IPS-15b (cell line): ENCODE data around the gene RMRP.
"Not testable (repeated sequence)": the region's sequence is repeated elsewhere in the genome, so short reads cannot be mapped to it uniquely, and the experiment has no call there.

ENCODE experiments used
- H3K27me3 ChIP-seq: one replicate; pipeline ENCODE4 v1.6.1; 2013; ENCODE audit warnings: low read length; ENCODE audit not compliant: control insufficient read depth, insufficient read depth
- H3K36me3 ChIP-seq: one replicate; pipeline ENCODE4 v1.6.1; 2013; ENCODE audit warnings: low read length; ENCODE audit not compliant: control insufficient read depth, insufficient read depth
- H3K4me1 ChIP-seq: one replicate; pipeline ENCODE4 v1.6.1; 2013; ENCODE audit warnings: mild to moderate bottlenecking, low read length; ENCODE audit not compliant: control insufficient read depth, insufficient read depth
- H3K4me3 ChIP-seq: one replicate; pipeline ENCODE4 v1.5.1; 2013; ENCODE audit warnings: low read depth, low read length
- H3K9ac ChIP-seq: one replicate; pipeline ENCODE4 v1.6.1; 2013; ENCODE audit warnings: low read depth, mild to moderate bottlenecking, low read length
- H3K9me3 ChIP-seq: one replicate; pipeline ENCODE4 v1.6.1; 2013; ENCODE audit warnings: mild to moderate bottlenecking, low read length; ENCODE audit not compliant: control insufficient read depth, insufficient read depth

Gene RMRP

GRCh38 chr9:35646533-35647265 is 11.1 kb downstream of the RMRP start:
- Histone ChIP-seq H3K9me3 (no peaks in the 10 kb centered on the region), H3K27me3 (peaks cover 2% of the 10 kb centered on the region), H3K9ac (no peak overlapping the region), H3K4me1 (peaks cover 16% of the 10 kb centered on the region), H3K36me3 (no peaks in the 10 kb centered on the region), H3K4me3 (peak overlapping the region; percentile 80)

GRCh38 chr9:35646153-35646532 is 11.7 kb downstream of the RMRP start:
- H3K9ac ChIP-seq: no peak overlapping the region
- H3K4me1 ChIP-seq: peaks cover 13% of the 10 kb centered on the region
- peak overlapping the region; percentile 80 for H3K4me3 ChIP-seq

GRCh38 chr9:35645736-35646135 is 12.1 kb downstream of the RMRP start:
- not testable (repeated sequence) for H3K36me3 ChIP-seq, H3K9ac ChIP-seq, H3K9me3 ChIP-seq, H3K27me3 ChIP-seq
- H3K4me1 ChIP-seq: peaks cover 11% of the 10 kb centered on the region
- peak overlapping the region; percentile 80 for H3K4me3 ChIP-seq

More at GRCh38 chr9:35646153-35646532, 11.7 kb downstream of the RMRP start:
- H3K9me3 ChIP-seq: no peaks in the 10 kb centered on the region
- no peaks in the 10 kb centered on the region for H3K36me3 ChIP-seq
- peaks cover 2% of the 10 kb centered on the region for H3K27me3 ChIP-seq

DNA sequence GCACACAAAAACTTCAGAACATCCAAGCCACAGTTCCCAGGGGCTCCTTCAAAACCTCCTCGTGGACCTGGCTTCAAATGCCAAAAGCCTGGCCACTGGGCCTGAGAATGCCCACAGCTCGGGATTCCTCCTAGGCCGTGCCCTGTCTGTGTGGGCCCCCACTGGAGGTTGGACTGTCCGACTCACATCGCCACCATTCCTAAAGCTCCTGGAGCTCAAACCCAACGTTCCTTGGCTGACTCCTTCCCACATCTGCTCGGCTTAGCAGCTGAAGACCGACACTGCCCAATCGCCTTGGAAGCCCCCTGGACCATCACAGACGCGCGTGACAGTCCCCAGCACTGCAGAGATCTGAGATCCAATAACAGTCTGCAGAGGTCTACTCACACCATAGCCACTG is 14.8 kb downstream of the RMRP start:
- Histone ChIP-seq H3K36me3 (no peaks in the 10 kb centered on the region), H3K4me1 (peaks cover 4% of the 10 kb centered on the region)

DNA sequence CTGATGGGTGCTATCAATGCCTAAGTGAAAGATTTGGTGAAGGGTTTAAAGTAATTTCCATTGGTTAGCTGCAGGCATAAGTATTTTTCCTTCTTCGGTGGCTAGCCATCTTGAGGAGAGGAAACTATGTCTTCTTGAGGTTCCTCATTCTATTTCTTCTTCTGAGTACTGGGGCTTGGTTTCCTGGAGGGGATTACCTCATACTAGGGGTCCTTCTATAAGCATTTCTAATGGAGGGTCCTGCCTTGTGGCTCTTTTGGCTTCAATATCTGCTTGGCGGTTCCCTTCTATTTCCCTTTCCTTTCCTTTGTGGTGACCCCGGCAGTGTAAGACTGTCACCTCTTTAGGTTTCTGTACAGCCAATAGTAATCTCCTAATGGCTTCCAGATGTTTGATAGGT is 16.3 kb downstream of the RMRP start:
- H3K27me3 ChIP-seq, H3K9ac ChIP-seq, H3K4me3 ChIP-seq, H3K4me1 ChIP-seq, H3K9me3 ChIP-seq, H3K36me3 ChIP-seq: not testable (repeated sequence)

More for the DNA sequence above, 14.8 kb downstream of the RMRP start:
- Histone ChIP-seq H3K9ac (no peak overlapping the region), H3K4me3 (no peak overlapping the region), H3K9me3 (no peaks in the 10 kb centered on the region), H3K27me3 (peaks cover 2% of the 10 kb centered on the region)

DNA sequence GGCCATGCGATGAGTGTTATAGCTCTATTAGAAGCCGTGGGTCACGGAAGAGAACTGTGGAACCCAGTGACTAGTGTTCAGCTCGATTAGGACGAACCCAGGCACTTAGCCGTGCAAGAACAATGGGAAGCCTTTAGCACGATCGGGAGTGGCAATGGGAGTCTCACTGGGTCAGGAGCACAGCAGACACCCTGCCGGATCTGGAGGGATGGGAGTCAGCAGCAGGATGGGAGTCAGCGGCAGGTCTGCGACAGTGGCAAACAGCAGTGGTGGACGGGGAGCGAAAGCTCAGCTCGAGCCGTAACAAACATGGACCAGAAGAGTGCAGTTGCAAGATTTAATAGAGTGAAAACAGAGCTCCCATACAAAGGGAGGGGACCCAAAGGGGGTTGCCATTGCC is 17.4 kb downstream of the RMRP start:
- not testable (repeated sequence) for H3K9ac ChIP-seq, H3K9me3 ChIP-seq, H3K4me1 ChIP-seq, H3K36me3 ChIP-seq, H3K27me3 ChIP-seq, H3K4me3 ChIP-seq

DNA sequence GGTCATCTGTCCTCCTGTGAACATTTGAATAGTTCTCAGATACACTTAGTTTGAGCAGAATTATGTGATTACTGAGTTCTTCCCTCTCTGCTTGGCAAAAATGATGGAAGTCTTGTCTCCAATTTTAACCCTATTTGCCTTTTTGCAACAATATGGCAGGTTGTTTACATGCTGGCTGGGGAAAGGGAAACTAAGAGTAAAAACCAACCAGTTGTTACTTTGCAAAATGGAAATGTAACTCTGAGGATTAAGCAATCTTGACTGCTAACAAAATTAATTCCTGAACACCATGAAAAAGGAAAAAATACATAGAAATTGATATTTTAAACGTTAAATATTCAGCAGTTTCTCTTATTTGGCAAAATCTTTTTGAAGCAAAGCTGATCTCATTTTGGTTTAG is 18.2 kb downstream of the RMRP start:
- Histone ChIP-seq H3K4me1 (no peaks in the 10 kb centered on the region), H3K9me3 (no peaks in the 10 kb centered on the region), H3K9ac (no peak overlapping the region), H3K36me3 (no peaks in the 10 kb centered on the region), H3K27me3 (no peaks in the 10 kb centered on the region), H3K4me3 (no peak overlapping the region)

GRCh38 chr9:35639225-35639624 is 18.6 kb downstream of the RMRP start:
- not testable (repeated sequence) for H3K4me1 ChIP-seq

GRCh38 chr9:35638751-35639150 is 19.1 kb downstream of the RMRP start:
- not testable (repeated sequence) for H3K36me3 ChIP-seq, H3K4me3 ChIP-seq, H3K27me3 ChIP-seq, H3K9me3 ChIP-seq, H3K9ac ChIP-seq, H3K4me1 ChIP-seq

More at GRCh38 chr9:35639225-35639624, 18.6 kb downstream of the RMRP start:
- not testable (repeated sequence) for H3K4me3 ChIP-seq, H3K36me3 ChIP-seq, H3K9me3 ChIP-seq, H3K27me3 ChIP-seq, H3K9ac ChIP-seq

- H3K9me3 ChIP-seq, H3K27me3 ChIP-seq, H3K36me3 ChIP-seq, H3K4me3 ChIP-seq, H3K4me1 ChIP-seq, H3K9ac ChIP-seq: not testable (repeated sequence)
Observed at GRCh38 chr9:35637427-35637955, 20.3 kb downstream of the RMRP start.

DNA sequence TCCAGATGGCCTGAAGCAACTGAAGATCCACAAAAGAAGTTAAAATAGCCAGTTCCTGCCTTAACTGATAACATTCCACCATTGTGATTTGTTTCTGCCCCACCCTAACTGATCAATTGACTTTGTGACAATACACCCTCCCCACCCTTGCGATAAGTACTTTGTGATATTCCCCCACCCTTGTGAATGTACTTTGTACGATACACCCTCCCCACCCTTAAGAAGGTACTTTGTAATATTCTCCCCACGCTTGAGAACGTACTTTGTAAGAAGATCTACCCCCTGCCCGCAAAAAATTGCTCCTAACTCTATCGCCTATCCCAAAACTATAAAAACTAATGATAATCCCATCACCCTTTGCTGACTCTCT is 21.0 kb downstream of the RMRP start:
- not testable (repeated sequence) for H3K27me3 ChIP-seq, H3K4me1 ChIP-seq, H3K4me3 ChIP-seq, H3K9ac ChIP-seq, H3K9me3 ChIP-seq, H3K36me3 ChIP-seq

DNA sequence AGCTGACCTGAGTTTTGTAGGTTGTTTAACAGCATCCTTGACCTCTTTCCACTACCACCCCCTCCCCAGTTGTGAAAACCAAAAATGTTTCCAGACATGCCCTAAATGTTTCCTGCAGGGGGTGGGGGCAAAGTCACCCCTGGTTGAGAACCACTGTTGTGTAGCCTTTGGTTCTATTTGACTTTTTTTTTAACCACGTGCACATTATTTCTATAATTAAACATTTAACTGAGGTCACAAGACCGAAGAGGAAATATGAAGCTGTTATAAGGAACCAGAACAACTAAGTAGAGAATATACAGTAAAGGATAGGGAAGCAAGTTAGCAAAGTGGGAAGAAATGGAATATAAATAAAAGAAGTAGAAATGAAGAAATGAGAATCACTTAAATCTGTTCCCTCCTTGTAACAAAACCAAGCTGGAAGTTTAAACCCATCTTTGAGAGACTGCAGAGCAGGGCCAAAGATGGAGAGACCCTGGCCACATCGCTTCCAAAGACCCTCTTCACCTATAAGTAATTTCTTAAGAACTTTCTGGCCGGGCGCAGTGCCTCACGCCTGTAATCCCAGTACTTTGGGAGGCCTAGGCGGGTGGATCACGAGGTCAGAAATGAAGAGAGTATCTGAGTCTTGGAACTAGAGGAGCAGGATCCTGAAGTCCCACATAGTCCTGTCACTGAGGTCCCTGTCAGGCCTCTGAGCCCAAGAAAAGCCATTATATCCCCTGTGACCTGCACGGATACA is 21.5 kb downstream of the RMRP start:
- H3K9me3 ChIP-seq: no peaks in the 10 kb centered on the region
- no peak overlapping the region for H3K9ac ChIP-seq
- H3K36me3 ChIP-seq: no peaks in the 10 kb centered on the region
- H3K4me1 ChIP-seq: no peaks in the 10 kb centered on the region
- no peaks in the 10 kb centered on the region for H3K27me3 ChIP-seq
- no peak overlapping the region for H3K4me3 ChIP-seq
